Skeletal muscle satellite cell (primary cell): ENCODE measurements around the gene RELL2.
"Not testable (repeated sequence)": the region's sequence is repeated elsewhere in the genome, so short reads cannot be mapped to it uniquely, and the experiment has no call there.

Experiments used
- H3K27me3 ChIP-seq: 2 replicates; pipeline ENCODE4 v1.7.0; 2013; ENCODE audit warnings: low read length; ENCODE audit not compliant: control insufficient read depth, insufficient read depth
- H3K36me3 ChIP-seq: 2 replicates; pipeline ENCODE4 v1.7.0; 2013; ENCODE audit warnings: mild to moderate bottlenecking, control low read depth, low read length; ENCODE audit not compliant: insufficient read depth
- H3K4me1 ChIP-seq: 2 replicates; pipeline ENCODE4 v1.7.0; 2013; ENCODE audit warnings: low read length; ENCODE audit not compliant: control insufficient read depth, insufficient read depth
- H3K4me2 ChIP-seq: 2 replicates; pipeline ENCODE4 v1.7.0; 2013; ENCODE audit warnings: mild to moderate bottlenecking, low read length
- H3K4me3 ChIP-seq: 2 replicates; pipeline ENCODE4 v1.7.0; 2013; ENCODE audit warnings: low read length
- H3K9ac ChIP-seq: 2 replicates; pipeline ENCODE4 v1.7.0; 2013; ENCODE audit warnings: mild to moderate bottlenecking, low read depth, low read length, moderate library complexity
- H3K9me3 ChIP-seq: replicated peaks from 2 replicates; pipeline ENCODE4 v1.7.0; 2013; ENCODE audit warnings: mild to moderate bottlenecking, control low read depth, low read length

Gene RELL2

DNA sequence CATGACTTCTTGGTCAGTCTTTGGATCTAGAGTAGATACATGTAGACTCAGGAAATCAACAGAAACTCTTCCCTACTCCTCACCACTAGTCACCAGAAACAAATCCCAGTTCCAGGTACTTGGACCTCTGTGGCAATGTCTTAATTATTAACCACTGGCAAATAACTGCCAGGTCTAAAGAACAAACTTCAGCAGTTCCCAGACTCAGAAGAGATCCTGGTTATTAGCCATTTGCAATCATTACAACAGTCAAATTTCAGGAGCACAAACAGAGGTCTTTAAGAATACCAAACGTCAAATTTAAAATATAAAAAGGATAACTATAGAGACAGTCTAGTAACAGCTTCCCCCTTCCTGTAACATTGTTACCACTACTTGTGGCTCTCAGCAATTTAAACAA lies 28.2 kb upstream of the RELL2 start:
- no peak overlapping the region for H3K4me3 ChIP-seq
- H3K4me1 ChIP-seq = peaks cover 12% of the 10 kb centered on the region
- no peaks in the 10 kb centered on the region for H3K36me3 ChIP-seq
- no peak overlapping the region for H3K4me2 ChIP-seq
- no peaks in the 10 kb centered on the region for H3K9me3 ChIP-seq
- H3K9ac ChIP-seq = no peak overlapping the region
- H3K27me3 ChIP-seq = no peaks in the 10 kb centered on the region

DNA sequence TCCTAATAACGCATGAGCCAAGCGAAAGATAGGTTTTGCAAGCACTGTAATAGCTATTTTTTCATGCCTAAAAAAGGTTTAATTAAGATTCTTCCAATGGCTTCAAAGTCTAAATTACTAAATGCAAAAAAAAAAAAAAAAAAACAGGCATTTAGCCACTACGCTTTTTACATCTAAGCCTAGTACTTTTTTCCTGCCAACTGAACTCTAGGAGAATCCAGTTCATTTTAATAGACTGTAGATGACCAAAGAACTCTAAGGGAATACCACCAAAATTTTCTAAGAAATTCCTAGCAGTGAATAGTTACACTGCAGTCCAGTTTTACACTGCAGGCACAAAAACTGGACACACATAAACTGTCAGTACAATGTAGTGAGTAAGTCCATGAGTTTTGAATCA lies 27.8 kb upstream of the RELL2 start:
- Histone ChIP-seq H3K9ac (no peak overlapping the region), H3K4me3 (no peak overlapping the region), H3K4me1 (peaks cover 7% of the 10 kb centered on the region), H3K9me3 (no peaks in the 10 kb centered on the region), H3K4me2 (no peak overlapping the region), H3K27me3 (no peaks in the 10 kb centered on the region), H3K36me3 (no peaks in the 10 kb centered on the region)

DNA sequence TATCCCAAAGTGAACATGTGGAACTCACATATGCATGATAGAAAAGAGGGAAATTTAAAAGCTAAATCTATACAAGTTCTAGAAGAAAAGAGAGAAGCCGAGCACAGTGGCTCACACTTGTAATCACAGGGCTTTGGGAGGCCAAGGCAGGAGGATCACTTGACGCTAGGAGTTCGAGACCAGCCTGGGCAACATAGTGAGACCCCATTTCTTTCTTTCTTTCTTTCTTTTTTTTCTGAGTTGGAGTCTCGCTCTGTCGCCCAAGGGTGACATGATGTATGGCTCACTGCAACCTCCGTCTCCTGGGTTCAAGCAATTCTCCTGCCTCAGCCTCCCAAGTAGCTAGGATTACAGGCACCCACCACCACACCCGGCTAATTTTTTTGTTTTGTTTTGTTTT lies 26.9 kb upstream of the RELL2 start:
- H3K9me3 ChIP-seq, H3K9ac ChIP-seq, H3K4me3 ChIP-seq, H3K27me3 ChIP-seq, H3K4me1 ChIP-seq, H3K36me3 ChIP-seq, H3K4me2 ChIP-seq: not testable (repeated sequence)

DNA sequence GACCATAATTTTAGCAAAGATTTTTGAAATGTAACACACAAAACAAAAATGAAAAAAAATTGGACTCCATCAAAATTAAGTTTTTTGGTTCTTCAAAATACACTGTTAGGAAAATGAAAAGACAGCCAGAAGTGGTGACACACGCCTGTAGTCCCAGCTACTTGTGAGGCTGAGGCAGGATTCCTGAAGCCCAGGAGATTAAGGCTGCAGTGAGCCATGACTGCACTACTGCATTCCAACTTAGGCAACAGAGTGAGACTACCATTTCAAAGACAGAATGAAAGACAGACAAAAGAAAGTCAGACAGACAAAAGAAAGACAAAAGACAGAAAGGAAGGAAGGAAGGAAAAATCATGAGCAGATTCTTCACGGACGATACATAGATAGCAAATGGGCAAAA lies 25.5 kb upstream of the RELL2 start:
- peaks cover 3% of the 10 kb centered on the region for H3K4me1 ChIP-seq
- no peaks in the 10 kb centered on the region for H3K36me3 ChIP-seq
- H3K9me3 ChIP-seq = no peaks in the 10 kb centered on the region
- H3K9ac ChIP-seq = no peak overlapping the region
- H3K4me3 ChIP-seq = no peak overlapping the region
- no peak overlapping the region for H3K4me2 ChIP-seq
- no peaks in the 10 kb centered on the region for H3K27me3 ChIP-seq

DNA sequence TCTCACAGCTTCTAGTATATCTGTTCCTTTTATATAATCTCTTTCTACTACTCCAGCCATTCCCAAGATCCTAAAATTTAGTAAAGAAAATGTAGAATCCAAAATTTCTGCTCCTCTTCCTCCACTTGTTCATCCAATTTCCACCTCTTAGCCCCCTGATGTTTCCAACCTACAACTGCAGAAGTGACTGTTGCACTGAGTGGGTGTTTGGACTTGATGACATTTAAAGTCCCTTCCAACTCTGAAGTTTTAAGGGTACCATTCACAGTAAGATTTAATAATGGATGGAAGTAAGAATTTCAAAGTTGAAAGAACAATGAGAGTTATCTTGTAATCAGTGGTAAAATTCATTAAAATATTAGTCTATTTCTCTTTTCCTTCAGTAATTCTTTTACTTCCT lies 23.5 kb upstream of the RELL2 start:
- no peak overlapping the region for H3K9ac ChIP-seq
- H3K27me3 ChIP-seq = no peaks in the 10 kb centered on the region
- no peak overlapping the region for H3K4me2 ChIP-seq
- no peak overlapping the region for H3K4me3 ChIP-seq
- H3K36me3 ChIP-seq = peaks cover 7% of the 10 kb centered on the region
- no peaks in the 10 kb centered on the region for H3K9me3 ChIP-seq
- peaks cover 19% of the 10 kb centered on the region for H3K4me1 ChIP-seq

DNA sequence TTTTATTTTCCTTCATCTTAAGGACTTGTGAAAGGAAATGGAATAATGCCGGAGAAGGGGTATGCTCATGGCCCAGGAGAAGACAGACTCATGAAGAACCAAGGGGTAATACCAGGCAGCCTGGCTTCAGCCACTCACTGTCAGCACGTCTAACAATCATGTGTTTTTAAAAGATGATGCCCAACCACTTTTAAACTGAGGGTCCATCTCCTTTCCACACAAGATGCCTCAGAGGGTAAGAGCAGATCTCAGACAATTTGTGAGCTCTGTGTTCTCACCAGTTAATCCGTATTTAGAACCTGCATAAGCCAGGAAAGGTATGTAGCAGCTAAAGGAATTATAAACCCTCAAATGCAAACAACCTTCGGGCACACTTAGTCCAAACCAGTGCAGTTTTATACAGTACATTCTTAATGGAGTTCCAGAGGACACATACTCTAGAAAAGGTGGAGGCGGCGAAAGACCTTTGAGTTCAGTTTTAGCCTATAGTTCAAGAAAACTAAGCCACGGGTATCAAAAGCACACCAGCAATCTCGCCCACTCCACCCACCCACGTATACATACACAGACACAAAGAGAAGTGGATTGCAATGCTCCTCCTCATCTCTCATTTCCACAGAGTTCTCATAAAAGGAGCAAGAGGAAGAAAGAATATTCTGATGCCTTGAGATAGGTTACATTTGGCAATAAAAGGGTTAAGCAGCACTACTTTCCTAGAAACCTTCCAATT lies 20.6 kb upstream of the RELL2 start:
- Histone ChIP-seq H3K27me3 (no peaks in the 10 kb centered on the region), H3K9ac (no peak overlapping the region), H3K9me3 (no peaks in the 10 kb centered on the region), H3K36me3 (peaks cover 23% of the 10 kb centered on the region), H3K4me2 (peak overlapping the region; percentile 91), H3K4me3 (no peak overlapping the region), H3K4me1 (peaks cover 19% of the 10 kb centered on the region)

DNA sequence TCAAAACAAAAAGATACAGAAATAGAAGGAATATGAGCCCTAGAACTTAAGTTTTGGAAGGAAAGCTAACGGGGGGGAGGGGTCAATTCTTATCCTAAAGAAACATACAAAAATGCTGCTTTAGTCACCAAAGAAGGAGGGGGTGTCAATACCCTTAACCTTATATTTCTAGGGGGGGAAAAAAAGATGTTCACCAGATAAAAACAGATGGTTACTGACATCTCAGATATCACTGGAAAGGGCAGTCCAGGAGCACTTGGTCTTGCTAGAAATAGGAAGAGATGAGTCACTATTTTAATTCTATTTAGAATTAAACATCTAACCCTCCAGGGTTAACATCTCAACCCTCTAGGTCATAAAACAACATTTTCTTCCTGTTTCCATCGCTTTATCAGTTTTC lies 19.7 kb upstream of the RELL2 start:
- Histone ChIP-seq H3K9ac (no peak overlapping the region), H3K4me1 (peaks cover 19% of the 10 kb centered on the region), H3K27me3 (no peaks in the 10 kb centered on the region), H3K4me2 (peak overlapping the region; percentile 91), H3K4me3 (peak overlapping the region; percentile 89), H3K9me3 (no peaks in the 10 kb centered on the region), H3K36me3 (peaks cover 32% of the 10 kb centered on the region)

DNA sequence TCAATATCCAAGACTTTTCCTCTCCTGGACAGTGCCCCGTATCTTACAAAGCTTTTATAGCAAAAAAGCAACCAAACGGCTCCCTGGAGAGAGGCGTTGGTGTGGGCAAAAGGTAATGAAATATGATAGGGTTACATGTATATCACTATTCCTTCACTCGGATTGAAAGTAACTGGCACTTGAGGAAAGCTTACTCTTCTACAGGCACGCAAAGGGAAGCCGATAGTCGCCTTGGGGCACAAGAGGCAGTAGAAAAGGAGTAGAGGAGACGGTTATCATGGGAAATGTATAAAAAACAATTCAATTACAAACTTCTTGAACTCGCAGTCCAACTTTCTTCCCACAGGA lies 19.1 kb upstream of the RELL2 start:
- peak overlapping the region; percentile 96 for H3K9ac ChIP-seq
- H3K4me1 ChIP-seq = peaks cover 19% of the 10 kb centered on the region
- H3K27me3 ChIP-seq = no peaks in the 10 kb centered on the region
- peak overlapping the region; percentile 91 for H3K4me2 ChIP-seq
- H3K4me3 ChIP-seq = peak overlapping the region; percentile 89
- no peaks in the 10 kb centered on the region for H3K9me3 ChIP-seq
- H3K36me3 ChIP-seq = peaks cover 34% of the 10 kb centered on the region

DNA sequence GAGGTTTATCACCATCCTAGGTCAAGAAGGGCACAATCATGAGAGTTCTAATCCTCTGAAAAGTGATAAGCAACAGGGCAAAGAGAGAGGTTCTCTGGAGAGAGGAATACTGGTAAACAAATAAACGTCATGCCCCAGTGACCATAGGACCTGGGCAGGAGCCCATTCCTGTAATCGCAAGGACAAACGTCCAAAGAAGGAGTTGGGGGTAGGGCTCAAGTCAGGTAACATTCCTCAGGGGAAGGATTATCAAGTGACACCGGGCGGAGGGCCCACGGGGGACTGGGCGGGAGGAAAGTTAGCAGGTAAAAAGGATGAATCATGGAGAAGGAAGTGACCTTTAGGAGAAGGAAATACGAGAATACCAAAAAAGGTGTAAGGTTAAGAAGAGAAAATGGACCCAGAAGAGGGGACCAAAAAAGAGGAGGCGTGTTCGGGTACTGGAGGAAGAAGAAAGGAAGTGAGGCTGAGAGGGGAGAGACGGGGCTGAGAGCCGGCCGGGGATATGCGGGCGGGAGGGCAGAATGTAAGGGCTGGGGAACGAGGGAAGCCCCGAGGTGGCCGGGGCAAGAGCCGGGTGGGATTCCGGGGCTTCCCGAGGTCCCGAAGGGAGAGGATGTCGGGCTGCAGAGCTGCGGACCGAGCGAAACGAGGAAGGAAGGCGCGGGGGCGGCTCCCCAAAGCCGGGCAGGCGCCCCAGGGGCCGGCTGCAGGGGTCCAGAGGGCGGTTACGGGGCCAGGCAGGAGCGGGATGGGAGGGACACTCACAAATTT lies 18.6 kb upstream of the RELL2 start:
- Histone ChIP-seq H3K4me2 (peak overlapping the region; percentile 91), H3K4me1 (peaks cover 19% of the 10 kb centered on the region), H3K4me3 (peak overlapping the region; percentile 89), H3K9ac (peak overlapping the region; percentile 96), H3K36me3 (peaks cover 40% of the 10 kb centered on the region), H3K27me3 (no peaks in the 10 kb centered on the region), H3K9me3 (no peaks in the 10 kb centered on the region)

DNA sequence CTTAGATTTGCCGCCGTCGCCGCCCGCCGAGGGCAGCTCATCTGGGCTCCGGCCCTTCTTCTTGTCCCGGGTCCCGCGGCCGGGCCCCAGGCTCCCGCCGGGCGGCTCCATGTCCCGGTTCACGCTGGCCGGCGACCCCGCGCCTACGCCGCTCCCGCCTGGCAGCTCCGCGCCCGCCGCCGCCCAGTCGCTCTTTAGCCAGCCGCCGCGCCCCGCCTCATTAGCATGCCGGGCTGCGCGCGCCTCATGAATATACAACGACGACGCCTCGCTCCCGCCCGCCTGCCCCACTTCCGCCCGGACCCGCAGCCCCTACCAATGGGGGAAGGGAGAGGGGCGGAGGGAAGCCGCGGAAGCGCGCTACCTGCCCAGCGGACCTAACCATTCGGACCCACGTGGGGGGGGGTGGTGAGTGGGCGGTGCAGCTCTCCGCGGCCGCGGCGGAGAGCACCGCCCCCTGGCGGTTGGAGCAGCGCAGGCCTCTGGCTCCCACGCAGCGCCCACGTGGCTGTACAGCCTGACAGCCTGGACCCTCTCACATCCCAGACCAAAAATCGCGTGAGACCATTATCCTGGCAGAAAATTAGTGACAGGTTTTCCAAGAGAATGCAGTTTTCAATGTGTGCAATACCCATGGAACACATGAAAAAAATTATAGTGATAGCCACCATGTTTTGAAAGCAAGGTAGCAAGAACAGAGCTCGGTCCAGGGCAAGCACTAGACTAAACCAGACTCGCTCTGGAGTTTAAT lies 17.8 kb upstream of the RELL2 start, which contains the start of gene DIAPH1:
DIAPH1 (minus strand) TSS at position 197 of the 751 bp plus-strand sequence; CDS start at position 111, 86 bp downstream.
- peaks cover 45% of the 10 kb centered on the region for H3K36me3 ChIP-seq
- H3K9me3 ChIP-seq = no peaks in the 10 kb centered on the region
- peak within 1 kb of the TSS; percentile 91 for H3K4me2 ChIP-seq
- H3K27me3 ChIP-seq = no peaks in the 10 kb centered on the region
- H3K4me3 ChIP-seq = peak within 1 kb of the TSS; percentile 89
- peak within 1 kb of the TSS; percentile 96 for H3K9ac ChIP-seq
- peaks cover 19% of the 10 kb centered on the region for H3K4me1 ChIP-seq

DNA sequence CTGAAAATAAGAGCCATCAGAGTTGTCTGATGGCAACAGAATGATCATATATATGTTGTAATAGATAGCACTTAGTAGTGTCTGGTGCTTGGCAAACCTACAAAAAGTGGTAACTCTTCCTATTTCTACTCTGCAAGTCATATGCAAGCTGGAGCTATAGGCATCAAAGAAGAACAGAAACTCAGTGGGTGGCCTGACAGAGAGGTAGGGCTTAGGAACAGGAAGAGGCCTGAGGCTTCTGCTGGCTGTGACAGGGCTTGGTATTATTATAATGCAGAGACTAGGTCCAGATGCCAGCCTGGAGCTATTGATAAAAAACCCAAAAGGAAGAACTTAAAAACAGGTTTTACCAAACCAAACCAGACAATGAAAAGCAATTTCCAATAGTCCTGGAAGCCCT lies 13.6 kb upstream of the RELL2 start:
- Histone ChIP-seq H3K4me3 (no peak overlapping the region), H3K36me3 (peaks cover 69% of the 10 kb centered on the region), H3K27me3 (no peaks in the 10 kb centered on the region)

More for the DNA sequence above, 13.6 kb upstream of the RELL2 start:
- no peak overlapping the region for H3K4me2 ChIP-seq
- H3K9ac ChIP-seq = no peak overlapping the region
- no peaks in the 10 kb centered on the region for H3K4me1 ChIP-seq
- no peaks in the 10 kb centered on the region for H3K9me3 ChIP-seq
